Mesendoderm (in vitro differentiated cells): ENCODE results near the gene LSM12.

Experiments
- DNase-seq: peaks from one replicate; pipeline ENCODE4 v3.0.0; 2013
- H2AK5ac ChIP-seq: 2 replicates; pipeline ENCODE4 v1.6.1; 2013; ENCODE audit warnings: low read length, inconsistent platforms
- H2BK120ac ChIP-seq: 2 replicates; pipeline ENCODE4 v1.6.1; 2013; ENCODE audit warnings: low read depth, mild to moderate bottlenecking, low read length, moderate library complexity, mixed read lengths
- H2BK15ac ChIP-seq: replicated peaks from 2 replicates; pipeline ENCODE4 v1.6.1; 2013; ENCODE audit warnings: low read depth, mild to moderate bottlenecking, moderate library complexity
- H2BK5ac ChIP-seq: 2 replicates; pipeline ENCODE4 v1.6.1; 2013; ENCODE audit warnings: low read length, inconsistent platforms
- H3K18ac ChIP-seq: 2 replicates; pipeline ENCODE4 v1.6.1; 2013; ENCODE audit warnings: mild to moderate bottlenecking, low read length, mixed read lengths
- H3K23ac ChIP-seq: one replicate; pipeline ENCODE4 v1.6.1; 2013; ENCODE audit warnings: low read length
- H3K27ac ChIP-seq: 2 replicates; pipeline ENCODE4 v1.5.1; 2013; ENCODE audit warnings: low read depth, mild to moderate bottlenecking, inconsistent platforms, low read length, moderate library complexity
- H3K27me3 ChIP-seq: 2 replicates; pipeline ENCODE4 v1.6.1; 2013; ENCODE audit warnings: low read length, control low read depth, mild to moderate bottlenecking, inconsistent platforms; ENCODE audit not compliant: insufficient read depth, poor library complexity
- H3K36me3 ChIP-seq: 2 replicates; pipeline ENCODE4 v1.6.1; 2013; ENCODE audit warnings: low read length, inconsistent platforms; ENCODE audit not compliant: control insufficient read depth, insufficient read depth
- H3K4ac ChIP-seq: one replicate; pipeline ENCODE4 v1.6.1; 2013; ENCODE audit warnings: low read depth, mild to moderate bottlenecking, low read length, moderate library complexity
- H3K4me1 ChIP-seq: 2 replicates; pipeline ENCODE4 v1.6.1; 2013; ENCODE audit warnings: low read depth, low read length, inconsistent platforms; ENCODE audit not compliant: control insufficient read depth
- H3K4me2 ChIP-seq: 2 replicates; pipeline ENCODE4 v1.6.1; 2013; ENCODE audit warnings: low read length
- H3K4me3 ChIP-seq: 2 replicates; pipeline ENCODE4 v1.5.1; 2013; ENCODE audit warnings: mild to moderate bottlenecking, low read length
- H3K56ac ChIP-seq: one replicate; pipeline ENCODE4 v1.6.1; 2013; ENCODE audit warnings: low read length
- H3K79me1 ChIP-seq: 2 replicates; pipeline ENCODE4 v1.6.1; 2013; ENCODE audit warnings: low read length, inconsistent platforms
- H3K79me2 ChIP-seq: 2 replicates; pipeline ENCODE4 v1.6.1; 2013; ENCODE audit warnings: mild to moderate bottlenecking, low read length; ENCODE audit not compliant: control insufficient read depth, insufficient read depth
- H3K9ac ChIP-seq: 2 replicates; pipeline ENCODE4 v1.6.1; 2013; ENCODE audit warnings: low read length, inconsistent platforms
- H4K5ac ChIP-seq: one replicate; pipeline ENCODE4 v1.6.1; 2013; ENCODE audit warnings: low read length
- H4K8ac ChIP-seq: one replicate; pipeline ENCODE4 v1.6.1; 2013; ENCODE audit warnings: low read depth, mild to moderate bottlenecking, control low read depth, low read length, moderate library complexity
- WGBS: extraction: QIAGEN DNeasy Blood & Tissue Kit; methylation state at CpG from one replicate; pipeline ENCODE4 v1.1.7; 2013; ENCODE audit warnings: low lambda C conversion rate, missing lambda C conversion rate; ENCODE audit not compliant: insufficient coverage; ENCODE audit errors: extremely low coverage; 5-methylcytosine and 5-hydroxymethylcytosine counted together

LSM12 gene

GRCh38 chr17:44071198-44071520 is 4.7 kb upstream of the LSM12 start:
- peak overlapping the region; percentile 2 for H3K18ac ChIP-seq
- H4K8ac ChIP-seq = no peak overlapping the region
- no peak overlapping the region for H2BK120ac ChIP-seq
- H3K4me1 ChIP-seq = peaks cover 2% of the 10 kb centered on the region
- no peak overlapping the region for H3K23ac ChIP-seq
- WGBS = no CpG with 5 or more reads among the region's 3 CpGs
- H3K56ac ChIP-seq = peak overlapping the region; percentile 97
- H3K27me3 ChIP-seq = no peaks in the 10 kb centered on the region
- H2BK15ac ChIP-seq = no peak overlapping the region
- peak overlapping the region; percentile 82 for H3K27ac ChIP-seq
- no peaks in the 10 kb centered on the region for H3K36me3 ChIP-seq
- peaks cover 2% of the 10 kb centered on the region for H3K79me1 ChIP-seq
- H3K9ac ChIP-seq = peak overlapping the region; percentile 90
- no peak overlapping the region for H4K5ac ChIP-seq
- H3K4me3 ChIP-seq = peak overlapping the region; percentile 60
- no peak overlapping the region for H2AK5ac ChIP-seq
- no peak for DNase-seq
- peak overlapping the region; percentile 20 for H3K4ac ChIP-seq
- no peak overlapping the region for H2BK5ac ChIP-seq
- peak overlapping the region; percentile 23 for H3K4me2 ChIP-seq
- H3K79me2 ChIP-seq = peaks cover 10% of the 10 kb centered on the region

GRCh38 chr17:44070455-44071197 is 4.2 kb upstream of the LSM12 start, which contains the start of gene G6PC3:
G6PC3 (plus strand) TSS chr17:44070735; CDS start chr17:44070966, 231 bp downstream.
- H3K18ac ChIP-seq = peak within 1 kb of the TSS; percentile 81
- peaks cover 15% of the 10 kb centered on the region for H3K79me2 ChIP-seq
- H3K4me2 ChIP-seq = peak within 1 kb of the TSS; percentile 44
- H3K23ac ChIP-seq = peak within 1 kb of the TSS; percentile 25
- peak within 1 kb of the TSS; percentile 90 for H3K9ac ChIP-seq
- DNase-seq = peak; percentile 100
- H3K4ac ChIP-seq = peak within 1 kb of the TSS; percentile 20
- H3K27ac ChIP-seq = peak within 1 kb of the TSS; percentile 87
- no peak within 1 kb of the TSS for H4K5ac ChIP-seq
- no peak within 1 kb of the TSS for H2BK15ac ChIP-seq
- H4K8ac ChIP-seq = no peak within 1 kb of the TSS
- H3K36me3 ChIP-seq = no peaks in the 10 kb centered on the region
- H3K4me3 ChIP-seq = peak within 1 kb of the TSS; percentile 60
- H2BK120ac ChIP-seq = peak within 1 kb of the TSS; percentile 79
- H2BK5ac ChIP-seq = peak within 1 kb of the TSS; percentile 70
- H3K79me1 ChIP-seq = peaks cover 2% of the 10 kb centered on the region
- peaks cover 2% of the 10 kb centered on the region for H3K4me1 ChIP-seq
- H3K27me3 ChIP-seq = no peaks in the 10 kb centered on the region
- whole genome bisulfite sequencing = no CpG with 5 or more reads among the region's 53 CpGs
- H2AK5ac ChIP-seq = no peak within 1 kb of the TSS
- H3K56ac ChIP-seq = peak within 1 kb of the TSS; percentile 97

GRCh38 chr17:44069974-44070454 is 3.5 kb upstream of the LSM12 start:
- no peak overlapping the region for H4K8ac ChIP-seq
- WGBS = no CpG with 5 or more reads among the region's 7 CpGs
- H2BK15ac ChIP-seq = no peak overlapping the region
- no peak overlapping the region for H2AK5ac ChIP-seq
- no peaks in the 10 kb centered on the region for H3K27me3 ChIP-seq
- H3K18ac ChIP-seq = peak overlapping the region; percentile 81
- H2BK5ac ChIP-seq = no peak overlapping the region
- peak overlapping the region; percentile 58 for H3K9ac ChIP-seq
- no peak overlapping the region for H3K4ac ChIP-seq
- no peak overlapping the region for H3K23ac ChIP-seq
- DNase-seq = peak; percentile 73
- no peaks in the 10 kb centered on the region for H3K36me3 ChIP-seq
- H3K79me1 ChIP-seq = peaks cover 2% of the 10 kb centered on the region
- peak overlapping the region; percentile 87 for H3K27ac ChIP-seq
- peaks cover 2% of the 10 kb centered on the region for H3K4me1 ChIP-seq
- H2BK120ac ChIP-seq = peak overlapping the region; percentile 79
- H3K79me2 ChIP-seq = peaks cover 21% of the 10 kb centered on the region
- peak overlapping the region; percentile 70 for H3K56ac ChIP-seq
- H3K4me3 ChIP-seq = peak overlapping the region; percentile 22
- H3K4me2 ChIP-seq = peak overlapping the region; percentile 36
- H4K5ac ChIP-seq = no peak overlapping the region

GRCh38 chr17:44067545-44067940 is 1.1 kb upstream of the LSM12 start:
- Histone ChIP-seq H2BK120ac (no peak overlapping the region), H2AK5ac (no peak overlapping the region), H3K56ac (no peak overlapping the region), H3K27me3 (no peaks in the 10 kb centered on the region), H3K9ac (no peak overlapping the region), H2BK5ac (no peak overlapping the region), H3K4me3 (no peak overlapping the region), H3K79me2 (peaks cover 42% of the 10 kb centered on the region), H3K4ac (no peak overlapping the region), H4K8ac (no peak overlapping the region), H4K5ac (no peak overlapping the region), H3K27ac (no peak overlapping the region), H3K4me2 (no peak overlapping the region), H2BK15ac (no peak overlapping the region), H3K79me1 (no peaks in the 10 kb centered on the region), H3K36me3 (no peaks in the 10 kb centered on the region), H3K23ac (no peak overlapping the region), H3K4me1 (peaks cover 2% of the 10 kb centered on the region), H3K18ac (no peak overlapping the region)
- no peak for DNase-seq
- WGBS = no CpG with 5 or more reads among the region's 9 CpGs

- Histone ChIP-seq H3K79me1 (peaks cover 4% of the 10 kb centered on the region), H3K4me2 (peak overlapping the region; percentile 99), H3K4me3 (peak overlapping the region; percentile 98), H3K27me3 (no peaks in the 10 kb centered on the region), H3K4ac (peak overlapping the region; percentile 95), H3K56ac (peak overlapping the region; percentile 99), H3K23ac (peak overlapping the region; percentile 98), H3K27ac (peak overlapping the region; percentile 85), H4K8ac (no peak overlapping the region), H2BK120ac (peak overlapping the region; percentile 47), H2AK5ac (peak overlapping the region; percentile 100), H2BK15ac (no peak overlapping the region), H3K18ac (peak overlapping the region; percentile 92), H3K9ac (peak overlapping the region; percentile 100), H3K79me2 (peaks cover 48% of the 10 kb centered on the region), H3K4me1 (no peaks in the 10 kb centered on the region), H2BK5ac (peak overlapping the region; percentile 73), H3K36me3 (peaks cover 5% of the 10 kb centered on the region), H4K5ac (no peak overlapping the region)
- WGBS = no CpG with 5 or more reads among the region's 9 CpGs
- peak; percentile 23 for DNase-seq
Measured at GRCh38 chr17:44065668-44066203, 735 bp downstream of the LSM12 start.
